ENCODE measurements around the gene LPCAT3. TPM values are rescaled to one million over a fixed set of nuclear protein-coding genes. Genes with fewer than 3 reads are reported as not detected.

The LPCAT3 gene
- total and polyA plus RNA-seq, 2 of the 4 experiments (the other 2 are of a cell fraction): 7.0 to 18.6 TPM

DNA sequence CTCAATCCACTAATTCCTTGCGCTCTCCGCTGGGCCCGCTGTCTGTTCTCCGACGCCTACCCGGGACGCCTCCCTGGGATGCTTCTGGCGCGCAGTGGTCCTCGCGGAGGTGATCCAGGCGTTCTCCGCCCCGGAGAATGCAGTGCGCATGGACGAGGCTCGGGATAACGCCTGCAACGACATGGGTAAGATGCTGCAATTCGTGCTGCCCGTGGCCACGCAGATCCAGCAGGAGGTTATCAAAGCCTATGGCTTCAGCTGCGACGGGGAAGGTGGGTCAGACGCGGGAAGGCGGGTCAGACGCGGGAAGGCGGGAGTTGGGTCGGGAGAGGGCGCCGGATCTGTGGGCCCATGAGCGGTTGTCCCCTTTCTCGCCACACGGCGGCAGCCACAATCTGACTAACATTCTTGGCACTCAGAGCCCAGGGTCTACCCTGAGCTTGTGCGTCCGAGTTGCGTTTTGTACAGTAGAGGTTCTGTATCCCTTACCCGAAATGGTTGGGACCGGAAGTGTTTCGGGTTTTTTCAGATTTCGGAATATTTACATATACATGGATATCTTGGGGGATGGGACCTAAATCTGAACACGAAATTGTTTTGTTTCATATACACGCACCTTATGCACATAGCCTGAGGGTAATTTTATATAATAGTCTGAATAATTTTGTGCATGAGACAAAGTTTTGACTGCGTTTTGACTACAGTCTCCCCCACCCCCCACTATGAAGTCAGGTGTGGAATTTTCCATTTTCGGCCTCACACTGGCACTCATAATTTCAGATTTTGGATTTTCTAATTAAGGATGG is 73.7 kb downstream of the LPCAT3 start:
- Histone ChIP-seq H3K4me2 (ENCODE audit: low read depth, low read length) (peak overlapping the region; percentile 95), H3K27ac (ENCODE audit: insufficient read depth, low read length) (peak overlapping the region; percentile 90), H4K8ac (ENCODE audit: low read depth in 2 of 2, low read length in 2 of 2) (peak overlapping the region; percentile 35 to 85; a peak in 3 of 4 replicates), H3K9ac (ENCODE audit: low read depth, low read length) (peak overlapping the region; percentile 81), H3K27me3 (ENCODE audit: control insufficient read depth, insufficient read depth, low read length) (no peaks in the 10 kb centered on the region), H3K9me1 (ENCODE audit: insufficient read depth, low read length) (0 out of 2 replicates have a peak, but pooled peaks cover 2% of the 10 kb centered on the region), H3K4ac (ENCODE audit: low read depth, low read length) (peak overlapping the region; percentile 93), H3K4me3 (ENCODE audit: insufficient read depth, low read depth, low read length) (peak overlapping the region; percentile 73), H3K23ac (ENCODE audit: low read depth, low read length) (peak overlapping the region; percentile 83), H2BK120ac (ENCODE audit: low read depth, low read length) (peak overlapping the region; percentile 44; the same call in 1 of the 2 replicates), H3K18ac (ENCODE audit: low read depth, low read length) (peak overlapping the region; percentile 30; the same call in 1 of the 2 replicates), H3K36me3 (ENCODE audit: control insufficient read depth, insufficient read depth, low read length) (peaks cover 25% of the 10 kb centered on the region), H2AFZ (replicated peaks; ENCODE audit: low read length, poor library complexity) (peak overlapping the region; percentile 97), H3K9me3 (ENCODE audit: control insufficient read depth, insufficient read depth, low read length) (no peaks in the 10 kb centered on the region), H2AK9ac (replicated peaks; ENCODE audit: low read depth, low read length, poor library complexity) (peak overlapping the region; percentile 94), H4K91ac (ENCODE audit: insufficient read depth, low read depth, low read length) (peak overlapping the region; percentile 93), H4K5ac (ENCODE audit: low read depth, low read length) (peak overlapping the region; percentile 85), H2BK15ac (ENCODE audit: low read depth, low read length) (no peak overlapping the region), H2AK5ac (ENCODE audit: low read depth, low read length) (peak overlapping the region; percentile 95), H3K4me1 (ENCODE audit: control insufficient read depth, insufficient read depth, low read length) (peaks cover 5% of the 10 kb centered on the region; the same call in 1 of the 2 replicates), H3K14ac (replicated peaks; ENCODE audit: low read depth, low read length) (peak overlapping the region; percentile 95), H3K79me1 (ENCODE audit: low read depth in 1 of 2, low read length in 2 of 2) (peaks cover 11 to 30% of the 10 kb centered on the region in 2 experiments), H2BK20ac (ENCODE audit: low read depth, low read length) (no peak overlapping the region), H3K56ac (ENCODE audit: extremely low read depth, insufficient read depth, low read length) (peak overlapping the region; percentile 74; the same call in 1 of the 2 replicates), H4K20me1 (ENCODE audit: insufficient read depth, low read length) (no peaks in the 10 kb centered on the region; the same call in 1 of the 2 replicates), H2BK5ac (ENCODE audit: low read depth, low read length, poor library complexity, severe bottlenecking) (peak overlapping the region; percentile 87)
- in situ Hi-C loops (cut with MboI; ENCODE audit: low sequenced_read_pairs) (loop anchor here (10.0 kb wide), 1 partner anchor 170 kb away; no protein-coding TSS in a partner anchor), intact Hi-C loops (cut with micrococcal nuclease) (loop anchor here (1.0 kb wide), 3 partner anchors 21 to 169 kb away; partner anchors contain the start of gene C1R), dilution Hi-C loops (cut with HindIII; ENCODE audit: low sequenced_read_pairs, unreplicated experiment) (no loop called here)
- 1% methylated on average over 33 of the region's 48 CpGs; no CpG with 5 or more reads in 1 of the 2 experiments for WGBS, 2 experiments (ENCODE audit: extremely low coverage in 2 of 2, insufficient read length in 1 of 2)
- no TSS peak for BruUV-seq (replicated peaks)
- CTCF ChIA-PET: interaction anchor here (0.7 to 1.4 kb wide), 4 partner anchors 17 to 167 kb away, joined by 3 to 5 read pairs (median 3); no protein-coding TSS in a partner anchor
- peak; percentile 92 for DNase-seq
- peak; percentile 76 for ATAC-seq (ENCODE audit: low read depth)
- POLR2A ChIA-PET (ENCODE audit: unreplicated experiment): interaction anchor here (0.8 to 2.7 kb wide), 3 partner anchors 16 to 72 kb away, joined by 3 to 11 read pairs (median 4); no protein-coding TSS in a partner anchor
- TF ChIP-seq RCOR1 (IDR thresholded peaks at IDR 0.05; ENCODE audit: insufficient replicate concordance, low read length): no peak
- 0 out of 2 replicates have a peak, but pooled peaks have one; percentile 12 for TF ChIP-seq FOS (IDR thresholded peaks at IDR 0.05; ENCODE audit: low read depth, low read length)
- TF ChIP-seq NFE2L2 (IDR thresholded peaks at IDR 0.05; ENCODE audit: low read depth, low read length): no peak
- TF ChIP-seq MAFK (IDR thresholded peaks at IDR 0.05; ENCODE audit: low read depth, low read length): no peak
- TF ChIP-seq POLR2A (IDR thresholded peaks at IDR 0.05; ENCODE audit: low read depth, low read length): no peak
- TF ChIP-seq, protein P1, sequence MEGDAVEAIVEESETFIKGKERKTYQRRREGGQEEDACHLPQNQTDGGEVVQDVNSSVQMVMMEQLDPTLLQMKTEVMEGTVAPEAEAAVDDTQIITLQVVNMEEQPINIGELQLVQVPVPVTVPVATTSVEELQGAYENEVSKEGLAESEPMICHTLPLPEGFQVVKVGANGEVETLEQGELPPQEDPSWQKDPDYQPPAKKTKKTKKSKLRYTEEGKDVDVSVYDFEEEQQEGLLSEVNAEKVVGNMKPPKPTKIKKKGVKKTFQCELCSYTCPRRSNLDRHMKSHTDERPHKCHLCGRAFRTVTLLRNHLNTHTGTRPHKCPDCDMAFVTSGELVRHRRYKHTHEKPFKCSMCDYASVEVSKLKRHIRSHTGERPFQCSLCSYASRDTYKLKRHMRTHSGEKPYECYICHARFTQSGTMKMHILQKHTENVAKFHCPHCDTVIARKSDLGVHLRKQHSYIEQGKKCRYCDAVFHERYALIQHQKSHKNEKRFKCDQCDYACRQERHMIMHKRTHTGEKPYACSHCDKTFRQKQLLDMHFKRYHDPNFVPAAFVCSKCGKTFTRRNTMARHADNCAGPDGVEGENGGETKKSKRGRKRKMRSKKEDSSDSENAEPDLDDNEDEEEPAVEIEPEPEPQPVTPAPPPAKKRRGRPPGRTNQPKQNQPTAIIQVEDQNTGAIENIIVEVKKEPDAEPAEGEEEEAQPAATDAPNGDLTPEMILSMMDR (conservative IDR thresholded peaks at IDR 0.05; ENCODE audit: low read depth, low read length): peak; percentile 94
- peak; percentile 71 for TF ChIP-seq SMC3 (IDR thresholded peaks at IDR 0.05; ENCODE audit: low read depth, low read length)
- TF ChIP-seq MXI1 (IDR thresholded peaks at IDR 0.05; ENCODE audit: borderline replicate concordance, low read depth, low read length): no peak
- no peak for TF ChIP-seq RFX5 (IDR thresholded peaks at IDR 0.05; ENCODE audit: low read depth, low read length)
- TF ChIP-seq, protein P2, sequence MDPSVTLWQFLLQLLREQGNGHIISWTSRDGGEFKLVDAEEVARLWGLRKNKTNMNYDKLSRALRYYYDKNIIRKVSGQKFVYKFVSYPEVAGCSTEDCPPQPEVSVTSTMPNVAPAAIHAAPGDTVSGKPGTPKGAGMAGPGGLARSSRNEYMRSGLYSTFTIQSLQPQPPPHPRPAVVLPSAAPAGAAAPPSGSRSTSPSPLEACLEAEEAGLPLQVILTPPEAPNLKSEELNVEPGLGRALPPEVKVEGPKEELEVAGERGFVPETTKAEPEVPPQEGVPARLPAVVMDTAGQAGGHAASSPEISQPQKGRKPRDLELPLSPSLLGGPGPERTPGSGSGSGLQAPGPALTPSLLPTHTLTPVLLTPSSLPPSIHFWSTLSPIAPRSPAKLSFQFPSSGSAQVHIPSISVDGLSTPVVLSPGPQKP (IDR thresholded peaks at IDR 0.05; ENCODE audit: borderline replicate concordance, low read depth, low read length): peak; percentile 86; the same call in 1 of the 2 replicates
- TF ChIP-seq CEBPB (IDR thresholded peaks at IDR 0.05; ENCODE audit: low read depth, low read length): 0 out of 2 replicates have a peak, but pooled peaks have one; percentile 10
- TF ChIP-seq, protein P3, sequence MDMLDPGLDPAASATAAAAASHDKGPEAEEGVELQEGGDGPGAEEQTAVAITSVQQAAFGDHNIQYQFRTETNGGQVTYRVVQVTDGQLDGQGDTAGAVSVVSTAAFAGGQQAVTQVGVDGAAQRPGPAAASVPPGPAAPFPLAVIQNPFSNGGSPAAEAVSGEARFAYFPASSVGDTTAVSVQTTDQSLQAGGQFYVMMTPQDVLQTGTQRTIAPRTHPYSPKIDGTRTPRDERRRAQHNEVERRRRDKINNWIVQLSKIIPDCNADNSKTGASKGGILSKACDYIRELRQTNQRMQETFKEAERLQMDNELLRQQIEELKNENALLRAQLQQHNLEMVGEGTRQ (IDR thresholded peaks at IDR 0.05; ENCODE audit: low read depth, low read length): no peak

Data from IMR-90 (cell line).